ENCODE data around the gene FSIP1.

The FSIP1 gene

GRCh38 chr15:39651295-39651694 lies 131.3 kb downstream of the FSIP1 start:
- FAIRE-seq, result no peak
- no peak for DNase-seq (ENCODE audit: low spot score)

- FAIRE-seq (no peak), DNase-seq (ENCODE audit: low spot score) (no peak)
These were observed 132.9 kb downstream of the FSIP1 start for GRCh38 chr15:39649757-39650156.

GRCh38 chr15:39646425-39646824 lies 136.2 kb downstream of the FSIP1 start:
- FAIRE-seq, result no peak
- DNase-seq (ENCODE audit: low spot score), result no peak

- no peak for DNase-seq (ENCODE audit: low spot score)
- no peak for FAIRE-seq
These were observed 136.7 kb downstream of the FSIP1 start for GRCh38 chr15:39645976-39646257.

GRCh38 chr15:39645138-39645975 lies 137.3 kb downstream of the FSIP1 start:
- DNase-seq (ENCODE audit: low spot score), result no peak
- FAIRE-seq, result no peak

GRCh38 chr15:39644136-39644535 lies 138.5 kb downstream of the FSIP1 start:
- no peak for DNase-seq (ENCODE audit: low spot score)
- no peak for FAIRE-seq

GRCh38 chr15:39643727-39644126 lies 138.9 kb downstream of the FSIP1 start:
- FAIRE-seq, result no peak
- no peak for DNase-seq (ENCODE audit: low spot score)

- no peak for FAIRE-seq
- peak; percentile 43 for DNase-seq (ENCODE audit: low spot score)
These were observed 140.5 kb downstream of the FSIP1 start for GRCh38 chr15:39642011-39642640.

- DNase-seq (ENCODE audit: low spot score) (peak; percentile 49), FAIRE-seq (no peak)
These were observed 141.3 kb downstream of the FSIP1 start for GRCh38 chr15:39641191-39641889.

GRCh38 chr15:39640665-39641064 lies 142.0 kb downstream of the FSIP1 start:
- FAIRE-seq (no peak), DNase-seq (ENCODE audit: low spot score) (no peak)

- no peak for FAIRE-seq
These were observed 143.6 kb downstream of the FSIP1 start for GRCh38 chr15:39639037-39639436.

GRCh38 chr15:39638041-39638440 lies 144.6 kb downstream of the FSIP1 start:
- no peak for DNase-seq (ENCODE audit: low spot score)
- no peak for FAIRE-seq

More at GRCh38 chr15:39639037-39639436, 143.6 kb downstream of the FSIP1 start:
- DNase-seq (ENCODE audit: low spot score), result no peak

GRCh38 chr15:39631357-39631756 lies 151.3 kb downstream of the FSIP1 start:
- FAIRE-seq (no peak), DNase-seq (ENCODE audit: low spot score) (peak; percentile 42)

GRCh38 chr15:39629906-39630305 lies 152.7 kb downstream of the FSIP1 start:
- DNase-seq (ENCODE audit: low spot score) (no peak), FAIRE-seq (no peak)

GRCh38 chr15:39629371-39629770 lies 153.3 kb downstream of the FSIP1 start:
- FAIRE-seq (no peak), DNase-seq (ENCODE audit: low spot score) (peak; percentile 48)

GRCh38 chr15:39628546-39629257 lies 153.9 kb downstream of the FSIP1 start:
- FAIRE-seq (no peak), DNase-seq (ENCODE audit: low spot score) (no peak)

- DNase-seq (ENCODE audit: low spot score) (no peak), FAIRE-seq (no peak)
These were observed 154.5 kb downstream of the FSIP1 start for GRCh38 chr15:39628144-39628508.

GRCh38 chr15:39627451-39628143 lies 155.0 kb downstream of the FSIP1 start:
- no peak for FAIRE-seq
- no peak for DNase-seq (ENCODE audit: low spot score)

GRCh38 chr15:39625856-39626255 lies 156.8 kb downstream of the FSIP1 start:
- no peak for FAIRE-seq

GRCh38 chr15:39625451-39625850 lies 157.2 kb downstream of the FSIP1 start:
- DNase-seq (ENCODE audit: low spot score) (no peak), FAIRE-seq (no peak)

More at GRCh38 chr15:39625856-39626255, 156.8 kb downstream of the FSIP1 start:
- no peak for DNase-seq (ENCODE audit: low spot score)

GRCh38 chr15:39624806-39625205 lies 157.8 kb downstream of the FSIP1 start:
- peak; percentile 71 for DNase-seq (ENCODE audit: low spot score)
- peak; percentile 35 for FAIRE-seq

Data from urothelium cell line (cell line).